ENCODE data around the gene FBRS. TPM values are rescaled to one million over a fixed set of nuclear protein-coding genes. Genes with fewer than 3 reads are reported as not detected.
A peak's percentile ranks its signal among the peaks of the same experiment; 100 is the strongest.
"Not testable (repeated sequence)": the region's sequence is repeated elsewhere in the genome, so short reads cannot be mapped to it uniquely, and the experiment has no call there.

The FBRS gene
- total and polyA plus RNA-seq, 2 experiments from 2014 or later = 7.6 to 14.2 TPM

- H3K4me1 ChIP-seq (ENCODE audit: insufficient read depth) = peaks cover 7% of the 10 kb centered on the region; the same call in 1 of the 2 replicates
- no peak overlapping the region for H3K9ac ChIP-seq
- no peak overlapping the region for H2AFZ ChIP-seq
- no peaks in the 10 kb centered on the region for H3K9me3 ChIP-seq (ENCODE audit: low read depth)
- H3K27ac ChIP-seq = no peak overlapping the region
- no peak overlapping the region for H3K4me3 ChIP-seq
- no peak overlapping the region for H3K4me2 ChIP-seq (ENCODE audit: unreplicated experiment)
- WGBS, 2 experiments (ENCODE audit: low coverage in 1 of 2, low lambda C conversion rate in 2 of 2, missing lambda C conversion rate in 2 of 2) = 62 to 67% methylated on average over 11 of the region's 11 CpGs
- peaks cover 12% of the 10 kb centered on the region for H3F3A ChIP-seq (ENCODE audit: insufficient read depth)
- no peaks in the 10 kb centered on the region for H3K27me3 ChIP-seq (replicated peaks; ENCODE audit: insufficient read depth)
- in situ Hi-C loops (cut with MboI) = no loop called here
- no peaks in the 10 kb centered on the region for H4K20me1 ChIP-seq (ENCODE audit: insufficient read depth)
- TF ChIP-seq EZH2 (IDR thresholded peaks at IDR 0.05; ENCODE audit: insufficient read depth, poor library complexity, severe bottlenecking) (no peak), EZH2phosphoT487 (IDR thresholded peaks at IDR 0.05; ENCODE audit: insufficient read depth, low read depth) (no peak)
- no peaks in the 10 kb centered on the region for H3K36me3 ChIP-seq (ENCODE audit: low read depth)
- H3K9me2 ChIP-seq (ENCODE audit: insufficient read depth) = no peaks in the 10 kb centered on the region
- H3K79me2 ChIP-seq (ENCODE audit: insufficient read depth) = peaks cover 16% of the 10 kb centered on the region
- DNase-seq = peak; percentile 27
Measured at GRCh38 chr16:30694926-30695693, 36.9 kb downstream of the FBRS start.

DNA sequence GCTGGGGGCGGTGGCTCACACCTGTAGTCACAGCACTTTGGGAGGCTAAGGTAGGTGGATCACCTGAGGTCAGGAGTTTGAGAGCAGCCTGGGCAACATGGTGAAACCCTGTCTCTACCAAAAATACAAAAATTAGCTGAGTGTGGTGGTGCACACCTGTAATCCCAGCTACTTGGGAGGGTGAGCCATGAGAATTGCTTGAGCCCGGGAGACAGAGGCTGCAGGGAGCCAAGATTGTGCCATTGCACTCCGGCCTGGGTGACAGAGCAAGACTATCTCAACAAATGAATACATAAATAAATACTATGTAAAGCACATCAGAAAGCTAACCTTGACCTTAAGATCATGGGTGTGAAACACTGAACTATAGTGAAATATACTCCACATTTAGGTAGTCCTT, 38.4 kb downstream of the FBRS start:
- H3K9me2 ChIP-seq (ENCODE audit: insufficient read depth); H4K20me1 ChIP-seq (ENCODE audit: insufficient read depth); H3K27me3 ChIP-seq (replicated peaks; ENCODE audit: insufficient read depth); H3K27ac ChIP-seq; H3K4me2 ChIP-seq (ENCODE audit: unreplicated experiment); H3K9ac ChIP-seq; H3K4me3 ChIP-seq; in situ Hi-C loops (cut with MboI); H2AFZ ChIP-seq; DNase-seq; H3K9me3 ChIP-seq (ENCODE audit: low read depth): not testable (repeated sequence)
- Histone ChIP-seq H3K79me2 (ENCODE audit: insufficient read depth) (peaks cover 31% of the 10 kb centered on the region), H3F3A (ENCODE audit: insufficient read depth) (peaks cover 12% of the 10 kb centered on the region), H3K36me3 (ENCODE audit: low read depth) (peaks cover 11% of the 10 kb centered on the region; the same call in 1 of the 2 replicates), H3K4me1 (ENCODE audit: insufficient read depth) (peaks cover 16% of the 10 kb centered on the region; the same call in 1 of the 2 replicates)
- 97 to 98% methylated on average over 3 of the region's 3 CpGs for WGBS, 2 experiments (ENCODE audit: low coverage in 1 of 2, low lambda C conversion rate in 2 of 2, missing lambda C conversion rate in 2 of 2)

DNA sequence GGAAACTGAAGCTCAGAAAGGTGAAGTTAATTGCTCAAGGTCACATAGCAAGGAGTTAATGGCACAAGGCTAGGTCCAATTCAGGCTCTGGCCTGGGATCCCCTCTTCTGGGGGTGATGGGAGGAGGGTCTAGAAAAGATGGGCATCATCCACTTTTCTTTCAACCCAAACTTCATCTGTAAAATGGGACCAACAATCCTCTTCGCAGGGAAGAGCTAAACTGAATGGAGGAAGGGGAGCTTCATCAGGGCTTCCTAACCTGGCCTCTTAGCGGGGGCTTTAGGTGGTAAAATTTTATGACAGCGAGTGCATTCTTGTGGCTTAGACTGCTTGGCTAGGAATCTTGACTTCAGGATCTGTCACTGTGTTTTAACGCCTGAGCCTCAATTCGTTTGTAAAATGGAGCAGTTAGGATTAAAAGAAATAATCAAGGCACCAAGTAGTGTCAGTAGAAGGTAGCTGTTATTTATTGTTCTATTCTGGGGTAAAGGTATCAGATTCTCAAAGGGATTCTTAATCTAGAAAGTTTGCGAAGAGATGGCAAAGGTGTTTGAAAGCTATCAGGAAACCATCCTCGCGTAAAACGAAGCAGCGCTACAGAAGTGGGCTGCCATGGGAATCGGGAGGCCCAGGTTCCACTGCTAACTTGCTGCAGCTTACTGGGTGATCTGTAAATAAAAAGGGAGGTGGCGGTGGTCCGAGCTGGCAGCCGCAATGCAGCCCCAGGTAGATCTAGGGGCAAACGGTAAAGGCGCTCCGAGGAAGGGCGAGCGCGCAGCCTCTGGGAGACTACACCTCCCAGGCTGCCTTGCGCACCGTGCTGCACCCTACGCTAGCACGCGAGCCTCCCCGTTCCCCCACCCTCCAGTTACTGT, 39.3 kb downstream of the FBRS start:
- H3K79me2 ChIP-seq (ENCODE audit: insufficient read depth) = peaks cover 38% of the 10 kb centered on the region
- peak overlapping the region; percentile 98 for H3K27ac ChIP-seq
- H3K9ac ChIP-seq = peak overlapping the region; percentile 98
- H3K36me3 ChIP-seq (ENCODE audit: low read depth) = peaks cover 17% of the 10 kb centered on the region
- peak overlapping the region; percentile 95 for H3K4me2 ChIP-seq (ENCODE audit: unreplicated experiment)
- H2AFZ ChIP-seq = peak overlapping the region; percentile 97
- in situ Hi-C loops (cut with MboI) = no loop called here
- H3K4me3 ChIP-seq = peak overlapping the region; percentile 85
- no peaks in the 10 kb centered on the region for H3K27me3 ChIP-seq (replicated peaks; ENCODE audit: insufficient read depth)
- H4K20me1 ChIP-seq (ENCODE audit: insufficient read depth) = no peaks in the 10 kb centered on the region
- TF ChIP-seq EZH2 (IDR thresholded peaks at IDR 0.05; ENCODE audit: insufficient read depth, poor library complexity, severe bottlenecking) (no peak), EZH2phosphoT487 (IDR thresholded peaks at IDR 0.05; ENCODE audit: insufficient read depth, low read depth) (no peak)
- no peaks in the 10 kb centered on the region for H3K9me3 ChIP-seq (ENCODE audit: low read depth)
- peaks cover 16% of the 10 kb centered on the region; the same call in 1 of the 2 replicates for H3K4me1 ChIP-seq (ENCODE audit: insufficient read depth)
- no peaks in the 10 kb centered on the region for H3K9me2 ChIP-seq (ENCODE audit: insufficient read depth)
- peaks cover 12% of the 10 kb centered on the region for H3F3A ChIP-seq (ENCODE audit: insufficient read depth)
- peak; percentile 99 for DNase-seq
- 17 to 20% methylated on average over 21 to 26 of the region's 26 CpGs for WGBS, 2 experiments (ENCODE audit: low coverage in 1 of 2, low lambda C conversion rate in 2 of 2, missing lambda C conversion rate in 2 of 2)

DNA sequence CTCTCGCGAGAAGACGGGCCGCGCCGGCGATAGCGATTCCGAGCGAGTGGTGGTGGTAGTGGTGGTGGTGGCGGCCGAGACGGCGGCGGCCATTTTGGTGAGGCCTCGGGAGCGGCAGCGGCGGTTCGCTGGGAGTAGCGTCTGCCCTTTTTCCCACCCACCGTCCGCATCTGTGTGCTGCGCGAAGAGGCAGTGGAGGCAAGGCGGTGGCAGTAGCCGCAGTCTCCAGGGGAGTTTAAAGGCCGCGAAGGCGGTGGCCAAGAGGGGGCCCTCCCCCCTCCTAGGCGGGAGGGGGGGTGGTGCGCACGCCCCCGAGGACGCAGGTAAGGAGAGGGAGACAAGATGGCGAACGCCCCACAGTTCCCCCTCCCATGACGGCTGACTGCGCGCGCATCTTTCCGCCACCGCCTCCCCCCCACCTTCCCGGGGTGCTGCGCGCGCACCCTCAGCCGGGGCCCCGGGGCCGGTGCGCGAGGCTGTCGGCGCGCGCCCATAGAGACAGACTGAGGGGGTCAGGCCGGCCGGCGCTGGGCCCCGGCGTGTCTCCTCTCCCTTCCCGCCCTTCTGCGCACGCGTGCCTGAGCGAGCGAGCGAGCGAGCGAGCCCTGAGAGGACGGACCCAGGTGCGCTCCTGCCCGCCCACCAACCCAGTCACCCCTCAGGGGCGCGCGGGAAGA, 40.0 kb downstream of the FBRS start:
- peaks cover 44% of the 10 kb centered on the region for H3K79me2 ChIP-seq (ENCODE audit: insufficient read depth)
- peaks cover 21% of the 10 kb centered on the region for H3K36me3 ChIP-seq (ENCODE audit: low read depth)
- H3K27ac ChIP-seq = peak overlapping the region; percentile 98
- no peaks in the 10 kb centered on the region for H3K9me3 ChIP-seq (ENCODE audit: low read depth)
- peaks cover 12% of the 10 kb centered on the region for H3F3A ChIP-seq (ENCODE audit: insufficient read depth)
- peak overlapping the region; percentile 98 for H3K9ac ChIP-seq
- peak overlapping the region; percentile 95 for H3K4me2 ChIP-seq (ENCODE audit: unreplicated experiment)
- H3K4me3 ChIP-seq = peak overlapping the region; percentile 85
- 1% methylated on average over 33 to 64 of the region's 76 CpGs for WGBS, 2 experiments (ENCODE audit: low coverage in 1 of 2, low lambda C conversion rate in 2 of 2, missing lambda C conversion rate in 2 of 2)
- TF ChIP-seq EZH2 (IDR thresholded peaks at IDR 0.05; ENCODE audit: insufficient read depth, poor library complexity, severe bottlenecking) = no peak
- TF ChIP-seq EZH2phosphoT487 (IDR thresholded peaks at IDR 0.05; ENCODE audit: insufficient read depth, low read depth) = no peak
- H4K20me1 ChIP-seq (ENCODE audit: insufficient read depth) = no peaks in the 10 kb centered on the region
- no peaks in the 10 kb centered on the region for H3K9me2 ChIP-seq (ENCODE audit: insufficient read depth)
- H3K27me3 ChIP-seq (replicated peaks; ENCODE audit: insufficient read depth) = no peaks in the 10 kb centered on the region
- peak; percentile 94 for DNase-seq
- peak overlapping the region; percentile 59; the same call in 1 of the 2 replicates for H2AFZ ChIP-seq
- peaks cover 16% of the 10 kb centered on the region; the same call in 1 of the 2 replicates for H3K4me1 ChIP-seq (ENCODE audit: insufficient read depth)
- in situ Hi-C loops (cut with MboI) = no loop called here
